K562 (cell line): Measurements from ENCODE around the gene ARHGAP15. TPM values are rescaled to one million over a fixed set of nuclear protein-coding genes. Genes with fewer than 3 reads are reported as not detected.

Experiments
- ATAC-seq: fragments of 200-7000 bp; cut with Tn5 transposase; 3 replicates; pipeline ENCODE4 v1.9.1; 2020; ENCODE audit warnings: moderate library complexity
- BruUV-seq: library from RNA; stranded (reverse); fragments of 400-500 nt; replicated peaks from 2 replicates; lab custom pipeline; 2021; lab: Mats Ljungman, UMichigan
- CTCF ChIA-PET: fragments of 300-600 bp; formaldehyde crosslinking; extraction: SDS; loops from one replicate; lab custom pipeline; 2021; ENCODE audit warnings: low intra/inter-chr PET ratio; lab: Yijun Ruan, JAX
- POLR2A ChIA-PET: fragments of 300-600, 350-650 bp; sonication (Branson Sonifier 250); formaldehyde crosslinking; extraction: SDS; loops from one replicate; lab custom pipeline; 2021; ENCODE audit warnings: antibody characterized with exemption, inconsistent platforms; lab: Yijun Ruan, JAX
- DNase-seq, 4 experiments: peaks; one replicate each; pipeline versions ENCODE4 v3.0.0 to v3.0.0-alpha.2; 2011 to 2018; ENCODE audit warnings: low spot score in 3 of 4, mixed read lengths in 3 of 4; ENCODE audit errors: extremely low read depth in 1 of 4
- FAIRE-seq: peaks from 2 replicates; lab custom pipeline; 2011; peaks lifted over from hg19 to GRCh38; lab: Jason Lieb, UNC
- H2AFZ ChIP-seq: 2 replicates; pipeline ENCODE4 v1.6.0; 2011; ENCODE audit warnings: low read depth, low read length, control low read depth, inconsistent platforms
- H3K27ac ChIP-seq: fragments of 200-600 bp; 3 replicates; pipeline ENCODE4 v1.8.0; 2011; ENCODE audit warnings: low read depth, mild to moderate bottlenecking, control low read depth, inconsistent platforms, low read length, moderate library complexity, mixed read lengths; ENCODE audit errors: extremely low read depth
- H3K27me3 ChIP-seq, 2 experiments: fragments of 300-600 bp in 1 of 2; 2 replicates in 1 of 2; 3 replicates in 1 of 2; pipeline versions ENCODE4 v1.6.0 to v1.8.0; 2011; ENCODE audit warnings: inconsistent platforms in 2 of 2, low read length in 2 of 2, mild to moderate bottlenecking in 1 of 2, mixed read lengths in 1 of 2, moderate library complexity in 1 of 2; ENCODE audit not compliant: control insufficient read depth in 2 of 2, insufficient read depth in 2 of 2
- H3K36me3 ChIP-seq: fragments of 300-600 bp; 3 replicates; pipeline ENCODE4 v1.8.0; 2011; ENCODE audit warnings: mild to moderate bottlenecking, low read length, inconsistent platforms; ENCODE audit not compliant: control insufficient read depth, insufficient read depth
- H3K4me1 ChIP-seq, 2 experiments: fragments of 200-600 bp in 1 of 2; replicated peaks in 1 of 2; 2 replicates in 1 of 2; 3 replicates in 1 of 2; pipeline versions ENCODE4 v1.5.1 to v1.8.0; 2011; ENCODE audit warnings: inconsistent platforms in 2 of 2, low read length in 2 of 2, mild to moderate bottlenecking in 1 of 2, mixed read lengths in 1 of 2, moderate library complexity in 1 of 2; ENCODE audit not compliant: control insufficient read depth in 2 of 2, insufficient read depth in 2 of 2
- H3K4me2 ChIP-seq: 2 replicates; pipeline ENCODE4 v1.6.1; 2011; ENCODE audit warnings: low read length, control low read depth, inconsistent platforms, mixed read lengths; ENCODE audit not compliant: insufficient read depth
- H3K4me3 ChIP-seq: fragments of 200-600 bp; sonication (generic), shearing (Covaris generic); 2 replicates; pipeline ENCODE4 v1.5.1; 2016; ENCODE audit warnings: control low read depth, inconsistent platforms
- H3K79me2 ChIP-seq: fragments of 200-600 bp; 3 replicates; pipeline ENCODE4 v1.8.0; 2011; ENCODE audit warnings: low read length, inconsistent platforms; ENCODE audit not compliant: control insufficient read depth, insufficient read depth
- H3K9ac ChIP-seq, 2 experiments: 2 replicates each; pipeline versions ENCODE4 v1.6.0 to v1.6.1; 2011; ENCODE audit warnings: low read depth in 2 of 2, low read length in 2 of 2, control low read depth in 1 of 2, inconsistent platforms in 1 of 2, mild to moderate bottlenecking in 1 of 2, mixed read lengths in 1 of 2; ENCODE audit not compliant: insufficient read depth in 1 of 2
- H3K9me1 ChIP-seq: one replicate; pipeline ENCODE4 v1.6.0; 2011; ENCODE audit warnings: inconsistent platforms, mild to moderate bottlenecking, low read length, moderate library complexity; ENCODE audit not compliant: control insufficient read depth, insufficient read depth
- H3K9me3 ChIP-seq: replicated peaks from 2 replicates; pipeline ENCODE4 v1.5.1; 2011; ENCODE audit warnings: low read depth, low read length, inconsistent platforms; ENCODE audit not compliant: control insufficient read depth, insufficient read depth
- H4K20me1 ChIP-seq: replicated peaks from 2 replicates; pipeline ENCODE4 v1.6.1; 2011; ENCODE audit warnings: low read length, inconsistent platforms, mixed read lengths; ENCODE audit not compliant: control insufficient read depth, insufficient read depth
- BRF1 ChIP-seq: IDR thresholded peaks from 3 replicates; pipeline ENCODE4 v1.6.1; 2011; ENCODE audit warnings: borderline replicate concordance, mild to moderate bottlenecking; ENCODE audit not compliant: insufficient read length; ENCODE audit errors: extremely low read depth
- ELK3 ChIP-seq: fragments of 450-650 bp; formaldehyde crosslinking; IDR thresholded peaks from 2 replicates; pipeline ENCODE4 v1.4.0; 2020; ENCODE audit warnings: mild to moderate bottlenecking
- KAT2B ChIP-seq: IDR thresholded peaks from one replicate; pipeline ENCODE4 v1.6.1; 2012; ENCODE audit warnings: low read depth, mild to moderate bottlenecking, control low read depth, inconsistent platforms, low read length, moderate library complexity
- MIER1 ChIP-seq: fragments of 450-650 bp; IDR thresholded peaks from 2 replicates; pipeline ENCODE4 v1.6.1; 2016; ENCODE audit warnings: antibody characterized with exemption, mild to moderate bottlenecking, low read depth
- MYC ChIP-seq, 2 experiments: fragments of 250-450 bp in 1 of 2; sonication (Bioruptor Pico) in 1 of 2; IDR thresholded peaks; 2 replicates each; pipeline versions ENCODE4 v1.5.1 to v1.6.1; 2012 to 2021; ENCODE audit warnings: low read depth in 2 of 2, borderline replicate concordance in 1 of 2, improper control_type of control experiment in 1 of 2, low read length in 1 of 2, mild to moderate bottlenecking in 1 of 2, moderate library complexity in 1 of 2
- SLC30A9 ChIP-seq: fragments of 250-450 bp; sonication (Bioruptor Pico); IDR thresholded peaks from 2 replicates; pipeline ENCODE4 v1.8.0; 2022; ENCODE audit warnings: mild to moderate bottlenecking, moderate library complexity
- TRIM25 ChIP-seq: fragments of 450-650 bp; IDR thresholded peaks from 2 replicates; pipeline ENCODE4 v1.7.0; 2016; ENCODE audit warnings: borderline replicate concordance
- ZFPM2 ChIP-seq: fragments of 250-450 bp; sonication (Bioruptor Pico); IDR thresholded peaks from 2 replicates; pipeline ENCODE4 v1.5.1; 2022; ENCODE audit warnings: mild to moderate bottlenecking
- ZNF239 ChIP-seq: fragments of 250-450 bp; sonication (Bioruptor Pico); IDR thresholded peaks from 2 replicates; pipeline ENCODE4 v1.4.0; 2020; ENCODE audit warnings: mild to moderate bottlenecking
- WGBS: fragments of 100-300 bp; shearing (Covaris generic); methylation state at CpG from one replicate; pipeline ENCODE4 v1.1.6; 2016; ENCODE audit warnings: low coverage, mixed read lengths; ENCODE audit not compliant: insufficient coverage; ENCODE audit errors: missing lambda C conversion rate; 5-methylcytosine and 5-hydroxymethylcytosine counted together
- in situ Hi-C: fragments of 300-500 bp; cut with MboI; formaldehyde crosslinking; loops from 4 replicates; pipeline ENCODE4 v1.15.0; 2018; ENCODE audit warnings: inconsistent platforms, mixed read lengths
- intact Hi-C: fragments of 100-400 bp; cut with micrococcal nuclease; formaldehyde crosslinking; loops from 2 replicates; pipeline ENCODE4 v1.14.2; 2022
- polyA plus RNA-seq, 8 experiments: library from polyadenylated mRNA; depleted of rRNA in 4 of 8; stranded (reverse) in 5 of 8; unstranded in 3 of 8; fragments of >200 nt; fragmentation: Nextera tagmentation in 2 of 8; fragmentation: Illumina TruSeq in 1 of 8; extraction: Ambion mirVana in 2 of 8; extraction: Trizol in 1 of 8; gene quantifications; 2 replicates each; pipeline versions ENCODE4 v1.2.1 to v1.2.3, GENCODE V29; 2011 to 2014; ENCODE audit warnings: inconsistent platforms in 1 of 8, missing spikeins in 1 of 8
- total RNA-seq, 7 experiments: library from RNA; depleted of rRNA in 6 of 7; stranded (reverse); fragments of >200 nt in 6 of 7; fragmentation: Illumina TruSeq in 2 of 7; extraction: Trizol in 2 of 7; gene quantifications; 2 replicates each; pipeline versions ENCODE4 v1.2.1 to v1.2.3, GENCODE V29; 2011 to 2021; ENCODE audit warnings: low replicate concordance in 1 of 7
- TF ChIP-seq, protein P1 (sequence below): fragments of 450-650 bp; IDR thresholded peaks from 2 replicates; pipeline ENCODE4 v1.6.1; 2017; ENCODE audit warnings: antibody characterized with exemption

The ARHGAP15 gene
- total and polyA plus RNA-seq, 9 of the 15 experiments (the other 6 are each of a cell fraction or from before 2014, with no cell fraction given): 1.5 to 17.9 (median 7.9) TPM

DNA sequence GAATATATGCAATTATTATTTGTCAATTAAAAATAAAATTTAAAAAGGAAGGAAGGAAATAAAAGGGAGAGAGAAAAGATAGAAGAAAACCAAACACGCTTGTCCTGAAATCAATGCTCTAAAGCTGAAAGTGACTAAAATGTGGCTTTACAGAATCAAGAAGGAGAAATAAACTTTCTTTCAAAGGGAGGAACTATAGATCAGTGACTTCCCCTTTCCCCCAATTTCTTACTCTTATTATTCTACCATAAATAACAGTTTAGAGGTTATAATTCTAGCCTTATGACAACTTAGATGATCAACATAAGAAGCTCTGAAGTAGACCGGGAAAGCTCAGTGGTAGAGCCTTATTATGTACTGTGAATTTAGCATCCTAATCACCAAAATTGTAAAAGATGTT, 122.5 kb downstream of the ARHGAP15 start (continued):
- TF ChIP-seq ELK3 (CRISPR knock-in tag): no peak
- TF ChIP-seq MYC (IDR thresholded peaks at IDR 0.05; ENCODE audit: low read depth, low read length): no peak
- no peak for TF ChIP-seq MYC (CRISPR knock-in tag; IDR thresholded peaks at IDR 0.05; ENCODE audit: borderline replicate concordance, low read depth)
- no peak for TF ChIP-seq TRIM25
- TF ChIP-seq MIER1: no peak

GRCh38 chr2:143252138-143252907, 123.1 kb downstream of the ARHGAP15 start:
- Histone ChIP-seq H3K9me3 (no peaks in the 10 kb centered on the region), H3K9ac (no peak overlapping the region), H3K36me3 (no peaks in the 10 kb centered on the region), H3K4me2 (no peak overlapping the region), H2AFZ (no peak overlapping the region), H4K20me1 (no peaks in the 10 kb centered on the region), H3K27ac (no peak overlapping the region), H3K4me1 (no peaks in the 10 kb centered on the region), H3K9me1 (no peaks in the 10 kb centered on the region), H3K4me3 (no peak overlapping the region), H3K79me2 (no peaks in the 10 kb centered on the region), H3K27me3 (no peaks in the 10 kb centered on the region)
- ChIA-PET CTCF (interaction anchor here (0.6 kb wide), 1 partner anchor 93 kb away, joined by 3 read pairs; no protein-coding TSS in a partner anchor), POLR2A (interaction anchor here (0.7 to 1.6 kb wide), 2 partner anchors 10 to 11 kb away, joined by 3 to 4 read pairs; no protein-coding TSS in a partner anchor)
- ATAC-seq (no peak), DNase-seq (no peak), FAIRE-seq (no peak)
- no TSS peak for BruUV-seq
- WGBS: 7% methylated on average over 5 of the region's 5 CpGs
- intact Hi-C loops: no loop called here
- in situ Hi-C loops: no loop called here
- TF ChIP-seq ZFPM2 (CRISPR knock-in tag) (no peak), SLC30A9 (CRISPR knock-in tag) (no peak), KAT2B (no peak), BRF1 (no peak), ZNF239 (CRISPR knock-in tag) (no peak)
- TF ChIP-seq, protein P1, sequence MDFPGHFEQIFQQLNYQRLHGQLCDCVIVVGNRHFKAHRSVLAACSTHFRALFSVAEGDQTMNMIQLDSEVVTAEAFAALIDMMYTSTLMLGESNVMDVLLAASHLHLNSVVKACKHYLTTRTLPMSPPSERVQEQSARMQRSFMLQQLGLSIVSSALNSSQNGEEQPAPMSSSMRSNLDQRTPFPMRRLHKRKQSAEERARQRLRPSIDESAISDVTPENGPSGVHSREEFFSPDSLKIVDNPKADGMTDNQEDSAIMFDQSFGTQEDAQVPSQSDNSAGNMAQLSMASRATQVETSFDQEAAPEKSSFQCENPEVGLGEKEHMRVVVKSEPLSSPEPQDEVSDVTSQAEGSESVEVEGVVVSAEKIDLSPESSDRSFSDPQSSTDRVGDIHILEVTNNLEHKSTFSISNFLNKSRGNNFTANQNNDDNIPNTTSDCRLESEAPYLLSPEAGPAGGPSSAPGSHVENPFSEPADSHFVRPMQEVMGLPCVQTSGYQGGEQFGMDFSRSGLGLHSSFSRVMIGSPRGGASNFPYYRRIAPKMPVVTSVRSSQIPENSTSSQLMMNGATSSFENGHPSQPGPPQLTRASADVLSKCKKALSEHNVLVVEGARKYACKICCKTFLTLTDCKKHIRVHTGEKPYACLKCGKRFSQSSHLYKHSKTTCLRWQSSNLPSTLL: no peak
